ENCODE results near the gene TEX29.

TEX29 gene

GRCh38 chr13:111390522-111391270, 70.3 kb downstream of the TEX29 start:
- DNase-seq (ENCODE audit: insufficient read length) (no peak), FAIRE-seq (no peak)
- TF ChIP-seq POLR2A (IDR thresholded peaks at IDR 0.05; ENCODE audit: low read depth, low read length): no peak
- TF ChIP-seq TAF1 (IDR thresholded peaks at IDR 0.05; ENCODE audit: borderline replicate concordance, low read depth, low read length): no peak
- no peak for TF ChIP-seq POLR2AphosphoS5 (IDR thresholded peaks at IDR 0.05; ENCODE audit: low read depth, low read length)

GRCh38 chr13:111392486-111392885, 72.0 kb downstream of the TEX29 start:
- DNase-seq (ENCODE audit: insufficient read length) (no peak), FAIRE-seq (no peak)
- TF ChIP-seq POLR2A (IDR thresholded peaks at IDR 0.05; ENCODE audit: low read depth, low read length): no peak
- TF ChIP-seq TAF1 (IDR thresholded peaks at IDR 0.05; ENCODE audit: borderline replicate concordance, low read depth, low read length): no peak

- FAIRE-seq (no peak), DNase-seq (ENCODE audit: insufficient read length) (no peak)
- TF ChIP-seq POLR2AphosphoS5 (IDR thresholded peaks at IDR 0.05; ENCODE audit: low read depth, low read length) (no peak), POLR2A (IDR thresholded peaks at IDR 0.05; ENCODE audit: low read depth, low read length) (no peak), TAF1 (IDR thresholded peaks at IDR 0.05; ENCODE audit: borderline replicate concordance, low read depth, low read length) (no peak)
These were observed 72.9 kb downstream of the TEX29 start for GRCh38 chr13:111393221-111393790.

All from GM12892 (cell line).